HUES48 (cell line): ENCODE data around the gene PEAK1.

Experiments used
- H3K27ac ChIP-seq: one replicate; pipeline ENCODE4 v1.7.0; 2013; ENCODE audit warnings: low read depth, low read length, inconsistent platforms
- H3K27me3 ChIP-seq: 2 replicates; pipeline ENCODE4 v1.6.1; 2013; ENCODE audit warnings: mild to moderate bottlenecking, low read length; ENCODE audit not compliant: control insufficient read depth, insufficient read depth
- H3K36me3 ChIP-seq: 2 replicates; pipeline ENCODE4 v1.6.1; 2013; ENCODE audit warnings: low read length; ENCODE audit not compliant: control insufficient read depth, insufficient read depth
- H3K4me1 ChIP-seq: 2 replicates; pipeline ENCODE4 v1.6.1; 2013; ENCODE audit warnings: mild to moderate bottlenecking, low read length; ENCODE audit not compliant: control insufficient read depth, insufficient read depth
- H3K4me3 ChIP-seq: 2 replicates; pipeline ENCODE4 v1.5.1; 2013; ENCODE audit warnings: mild to moderate bottlenecking, low read depth, low read length
- H3K9ac ChIP-seq: 2 replicates; pipeline ENCODE4 v1.6.1; 2013; ENCODE audit warnings: mild to moderate bottlenecking, low read depth, low read length, moderate library complexity
- H3K9me3 ChIP-seq: 2 replicates; pipeline ENCODE4 v1.6.1; 2013; ENCODE audit warnings: low read length; ENCODE audit not compliant: control insufficient read depth, insufficient read depth

Gene PEAK1, protein sequence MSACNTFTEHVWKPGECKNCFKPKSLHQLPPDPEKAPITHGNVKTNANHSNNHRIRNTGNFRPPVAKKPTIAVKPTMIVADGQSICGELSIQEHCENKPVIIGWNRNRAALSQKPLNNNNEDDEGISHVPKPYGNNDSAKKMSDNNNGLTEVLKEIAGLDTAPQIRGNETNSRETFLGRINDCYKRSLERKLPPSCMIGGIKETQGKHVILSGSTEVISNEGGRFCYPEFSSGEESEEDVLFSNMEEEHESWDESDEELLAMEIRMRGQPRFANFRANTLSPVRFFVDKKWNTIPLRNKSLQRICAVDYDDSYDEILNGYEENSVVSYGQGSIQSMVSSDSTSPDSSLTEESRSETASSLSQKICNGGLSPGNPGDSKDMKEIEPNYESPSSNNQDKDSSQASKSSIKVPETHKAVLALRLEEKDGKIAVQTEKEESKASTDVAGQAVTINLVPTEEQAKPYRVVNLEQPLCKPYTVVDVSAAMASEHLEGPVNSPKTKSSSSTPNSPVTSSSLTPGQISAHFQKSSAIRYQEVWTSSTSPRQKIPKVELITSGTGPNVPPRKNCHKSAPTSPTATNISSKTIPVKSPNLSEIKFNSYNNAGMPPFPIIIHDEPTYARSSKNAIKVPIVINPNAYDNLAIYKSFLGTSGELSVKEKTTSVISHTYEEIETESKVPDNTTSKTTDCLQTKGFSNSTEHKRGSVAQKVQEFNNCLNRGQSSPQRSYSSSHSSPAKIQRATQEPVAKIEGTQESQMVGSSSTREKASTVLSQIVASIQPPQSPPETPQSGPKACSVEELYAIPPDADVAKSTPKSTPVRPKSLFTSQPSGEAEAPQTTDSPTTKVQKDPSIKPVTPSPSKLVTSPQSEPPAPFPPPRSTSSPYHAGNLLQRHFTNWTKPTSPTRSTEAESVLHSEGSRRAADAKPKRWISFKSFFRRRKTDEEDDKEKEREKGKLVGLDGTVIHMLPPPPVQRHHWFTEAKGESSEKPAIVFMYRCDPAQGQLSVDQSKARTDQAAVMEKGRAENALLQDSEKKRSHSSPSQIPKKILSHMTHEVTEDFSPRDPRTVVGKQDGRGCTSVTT (N-terminal part only)

GRCh38 chr15:77419836-77420609, at the start of gene PEAK1:
Gene PEAK1, minus strand, starts transcription at chr15:77420104. Its CDS starts 238,178 bp downstream, at chr15:77181926.
- Histone ChIP-seq H3K9me3 (no peaks in the 10 kb centered on the region), H3K27ac (peak within 1 kb of the TSS; percentile 95), H3K9ac (peak within 1 kb of the TSS; percentile 89), H3K36me3 (no peaks in the 10 kb centered on the region), H3K4me1 (peaks cover 49% of the 10 kb centered on the region), H3K4me3 (peak within 1 kb of the TSS; percentile 87), H3K27me3 (no peaks in the 10 kb centered on the region)

- Histone ChIP-seq H3K4me1 (peaks cover 12% of the 10 kb centered on the region; the same call in 1 of the 2 replicates), H3K9ac (no peak overlapping the region), H3K36me3 (peaks cover 72% of the 10 kb centered on the region), H3K4me3 (no peak overlapping the region), H3K9me3 (no peaks in the 10 kb centered on the region), H3K27ac (no peak overlapping the region), H3K27me3 (no peaks in the 10 kb centered on the region)
Observed at GRCh38 chr15:77468896-77469295, 49.0 kb upstream of the PEAK1 start.

DNA sequence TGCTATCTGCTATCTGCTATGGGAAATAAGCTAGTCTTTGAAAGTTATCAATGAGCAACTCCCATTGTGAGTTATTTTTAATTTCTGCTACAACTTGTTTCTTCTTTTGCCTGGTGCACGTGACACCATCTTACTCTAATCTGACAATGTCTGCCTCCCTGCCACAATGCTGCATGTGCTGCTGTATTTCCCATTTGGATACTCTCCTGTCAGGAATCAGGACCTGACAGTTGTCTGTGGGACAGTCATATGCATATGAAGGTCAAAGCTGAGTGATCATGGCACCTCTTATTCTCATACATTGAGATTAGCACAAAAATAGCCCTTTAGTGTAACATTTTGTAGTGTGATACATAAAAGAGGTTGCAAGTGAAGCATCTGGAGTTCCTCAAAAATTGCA, 46.6 kb upstream of the PEAK1 start:
- Histone ChIP-seq H3K4me1 (peaks cover 12% of the 10 kb centered on the region; the same call in 1 of the 2 replicates), H3K27me3 (no peaks in the 10 kb centered on the region), H3K36me3 (peaks cover 63% of the 10 kb centered on the region), H3K4me3 (no peak overlapping the region), H3K9me3 (no peaks in the 10 kb centered on the region), H3K27ac (no peak overlapping the region), H3K9ac (no peak overlapping the region)

DNA sequence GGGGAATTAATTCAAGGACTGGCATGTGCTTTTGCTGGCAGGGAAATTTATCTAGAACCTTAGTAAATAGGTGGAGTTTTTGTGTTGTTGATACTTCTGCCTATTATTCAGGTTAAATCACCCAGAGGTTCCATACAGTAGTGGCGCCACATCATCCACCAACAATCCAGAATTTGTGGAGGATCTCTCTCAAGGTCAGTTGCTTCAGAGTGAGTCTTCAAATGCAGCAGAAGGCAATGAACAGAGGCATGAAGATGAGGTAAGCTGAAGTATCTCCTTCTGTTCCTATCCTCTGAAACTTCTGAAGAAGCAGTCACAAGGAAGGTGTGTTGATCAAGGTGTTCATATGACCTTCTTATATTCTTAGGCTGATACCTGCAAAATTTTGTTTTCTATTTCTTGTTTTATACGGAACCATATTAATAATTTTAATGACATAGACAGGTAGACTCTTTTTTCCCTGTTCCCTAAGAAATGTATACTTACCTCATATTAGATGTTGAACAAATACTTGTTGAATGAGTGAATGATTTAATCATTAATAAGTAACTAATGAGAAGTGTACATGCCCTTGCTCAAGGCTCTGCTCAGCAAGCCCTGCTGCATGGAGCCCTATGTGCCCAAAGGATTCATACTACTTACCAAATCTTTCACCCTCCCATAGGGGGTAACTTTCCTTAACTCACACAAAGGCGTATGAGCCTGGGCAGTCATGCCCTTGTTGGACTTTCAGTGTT, 44.4 kb upstream of the PEAK1 start:
- H3K4me1 ChIP-seq, result peaks cover 12% of the 10 kb centered on the region; the same call in 1 of the 2 replicates
- H3K27me3 ChIP-seq, result no peaks in the 10 kb centered on the region
- H3K9me3 ChIP-seq, result no peaks in the 10 kb centered on the region
- peaks cover 64% of the 10 kb centered on the region for H3K36me3 ChIP-seq
- no peak overlapping the region for H3K4me3 ChIP-seq
- no peak overlapping the region for H3K9ac ChIP-seq
- H3K27ac ChIP-seq, result no peak overlapping the region

DNA sequence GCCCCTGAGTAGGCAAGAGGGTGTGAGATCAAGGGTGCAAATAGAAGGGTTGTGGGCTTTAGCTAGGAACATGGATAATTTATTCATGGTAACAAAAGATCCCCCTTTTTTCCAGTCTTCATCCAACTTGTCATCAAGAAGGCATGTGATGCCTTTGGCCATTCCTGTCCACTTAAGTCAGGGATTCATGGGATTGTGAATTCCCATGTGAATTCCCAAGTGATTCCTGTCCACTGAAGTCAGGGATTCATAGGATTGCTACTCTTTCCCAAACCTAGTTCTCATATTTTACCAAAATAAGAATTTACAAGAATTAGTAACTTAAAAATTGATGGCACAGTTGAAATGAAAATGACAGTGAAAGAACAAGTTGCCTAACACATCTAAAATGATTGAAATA, 41.6 kb upstream of the PEAK1 start:
- Histone ChIP-seq H3K27me3 (no peaks in the 10 kb centered on the region), H3K4me1 (peaks cover 13% of the 10 kb centered on the region), H3K36me3 (peaks cover 55% of the 10 kb centered on the region), H3K27ac (no peak overlapping the region), H3K9me3 (no peaks in the 10 kb centered on the region), H3K4me3 (no peak overlapping the region), H3K9ac (no peak overlapping the region)

DNA sequence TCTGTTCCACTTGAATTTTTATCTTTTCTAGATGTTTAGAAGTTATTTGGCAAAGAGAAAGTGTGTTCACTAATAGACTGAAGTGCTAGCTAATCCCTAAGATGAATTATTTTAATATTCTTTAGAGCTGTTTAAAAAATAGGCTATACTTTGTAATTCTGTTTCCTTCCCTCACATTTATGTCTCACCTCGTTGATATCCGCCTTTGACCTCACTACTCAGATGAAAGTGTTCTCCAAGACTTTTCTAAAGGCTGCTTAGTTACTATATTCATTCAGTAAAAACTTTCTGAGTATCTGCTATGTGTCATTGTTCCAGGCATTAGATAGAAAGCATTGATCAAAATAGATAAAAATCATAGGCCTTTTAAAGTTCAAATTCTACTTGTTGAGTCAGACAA, 39.1 kb upstream of the PEAK1 start:
- H3K9ac ChIP-seq, result no peak overlapping the region
- no peaks in the 10 kb centered on the region for H3K27me3 ChIP-seq
- H3K4me1 ChIP-seq, result peaks cover 13% of the 10 kb centered on the region
- H3K36me3 ChIP-seq, result peaks cover 37% of the 10 kb centered on the region
- no peak overlapping the region for H3K4me3 ChIP-seq
- no peaks in the 10 kb centered on the region for H3K9me3 ChIP-seq
- H3K27ac ChIP-seq, result no peak overlapping the region

DNA sequence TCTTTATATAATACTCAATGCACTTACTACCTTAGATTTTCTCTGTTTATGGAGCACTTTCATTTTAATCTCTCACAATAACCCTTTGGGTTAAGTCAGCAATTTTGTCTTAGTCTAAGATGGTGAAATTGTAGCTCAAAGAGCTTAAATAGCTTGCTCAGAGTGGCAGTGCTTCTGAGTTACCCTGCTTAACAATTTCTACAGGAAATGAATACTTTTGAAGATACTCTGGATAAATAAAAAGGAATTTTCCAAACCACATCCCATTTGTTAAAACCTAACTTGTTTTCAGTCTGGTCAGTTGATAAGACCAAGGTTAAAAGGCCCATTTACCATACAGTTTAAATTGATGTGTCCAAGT, 38.0 kb upstream of the PEAK1 start:
- no peaks in the 10 kb centered on the region for H3K27me3 ChIP-seq
- no peak overlapping the region for H3K4me3 ChIP-seq
- H3K27ac ChIP-seq, result no peak overlapping the region
- H3K9ac ChIP-seq, result no peak overlapping the region
- H3K36me3 ChIP-seq, result peaks cover 30% of the 10 kb centered on the region
- H3K4me1 ChIP-seq, result peaks cover 13% of the 10 kb centered on the region
- no peaks in the 10 kb centered on the region for H3K9me3 ChIP-seq

DNA sequence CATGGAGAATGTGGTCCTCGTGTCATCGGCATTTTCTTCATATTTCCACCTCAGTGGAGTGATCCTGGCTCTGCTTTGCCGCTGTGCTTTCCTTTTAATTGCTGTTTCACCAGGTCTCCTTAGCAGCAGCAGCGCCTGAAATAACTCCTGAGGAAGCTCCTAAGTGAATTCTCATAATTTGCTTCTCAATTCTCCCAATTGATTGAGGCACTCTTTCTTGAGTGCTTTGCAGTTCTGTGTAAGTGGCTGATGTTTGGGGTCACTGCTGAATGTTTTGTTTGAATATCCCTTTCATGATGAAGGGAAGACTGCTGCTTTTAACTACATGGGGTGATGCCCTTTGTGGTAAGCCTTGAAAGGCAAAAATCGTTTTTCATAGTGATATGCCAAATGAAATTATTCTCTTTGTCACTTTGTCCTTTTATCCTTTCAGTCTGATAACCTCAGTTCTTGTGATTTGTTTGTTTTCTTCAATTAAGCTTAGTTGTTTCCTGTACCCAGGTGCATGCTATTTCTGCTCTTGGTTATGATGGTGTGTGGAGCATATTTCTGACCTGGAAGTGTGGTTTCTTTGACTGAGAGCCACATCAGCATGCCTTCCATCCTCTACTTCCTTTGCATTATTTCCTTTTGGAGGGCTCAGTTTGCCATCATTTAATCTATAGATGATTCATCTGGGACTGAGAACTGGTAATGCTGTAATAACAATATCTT, 37.4 kb upstream of the PEAK1 start:
- no peak overlapping the region for H3K27ac ChIP-seq
- H3K4me3 ChIP-seq, result no peak overlapping the region

GRCh38 chr15:77456746-77457145, 36.8 kb upstream of the PEAK1 start:
- H3K27ac ChIP-seq, result no peak overlapping the region
- H3K4me1 ChIP-seq, result peaks cover 13% of the 10 kb centered on the region
- H3K9ac ChIP-seq, result no peak overlapping the region
- no peaks in the 10 kb centered on the region for H3K27me3 ChIP-seq
- peaks cover 28% of the 10 kb centered on the region for H3K36me3 ChIP-seq
- H3K4me3 ChIP-seq, result no peak overlapping the region
- no peaks in the 10 kb centered on the region for H3K9me3 ChIP-seq

More for the DNA sequence above, 37.4 kb upstream of the PEAK1 start:
- no peak overlapping the region for H3K9ac ChIP-seq
- H3K36me3 ChIP-seq, result peaks cover 30% of the 10 kb centered on the region
- no peaks in the 10 kb centered on the region for H3K27me3 ChIP-seq
- peaks cover 13% of the 10 kb centered on the region for H3K4me1 ChIP-seq
- no peaks in the 10 kb centered on the region for H3K9me3 ChIP-seq
